H1 (cell line): ENCODE data around the gene OR5C1. TPM values are rescaled to one million over a fixed set of nuclear protein-coding genes. Genes with fewer than 3 reads are reported as not detected.

Experiments used
- CTCF ChIA-PET: fragments of 300-600 bp; sonication (Branson Sonifier 250); formaldehyde crosslinking; loops from one replicate; lab custom pipeline; 2021; ENCODE audit not compliant: partially characterized antibody; lab: Charles Lee
- POLR2A ChIA-PET: fragments of 300-600 bp; sonication (Branson Sonifier 250); formaldehyde crosslinking; loops from one replicate; lab custom pipeline; 2021; ENCODE audit warnings: inconsistent platforms; ENCODE audit not compliant: partially characterized antibody; lab: Charles Lee
- DNase-seq, 2 experiments: peaks; one replicate each; pipeline versions ENCODE4 v3.0.0 to v3.0.0-alpha.2; 2010 to 2022; ENCODE audit warnings: low spot score in 2 of 2, low read depth in 1 of 2, mixed read lengths in 1 of 2
- FAIRE-seq: peaks from 2 replicates; lab custom pipeline; 2011; peaks lifted over from hg19 to GRCh38; lab: Jason Lieb, UNC
- H2AFZ ChIP-seq: 2 replicates; pipeline ENCODE4 v1.8.1; 2012; ENCODE audit warnings: low read length, inconsistent platforms
- H2AK5ac ChIP-seq: 2 replicates; pipeline ENCODE4 v1.6.1; 2013; ENCODE audit warnings: low read depth, low read length
- H2BK120ac ChIP-seq: replicated peaks from 2 replicates; pipeline ENCODE3; 2013; ENCODE audit warnings: low read depth, low read length, inconsistent platforms
- H2BK12ac ChIP-seq: 2 replicates; pipeline ENCODE4 v1.6.1; 2013; ENCODE audit warnings: low read depth, low read length
- H2BK15ac ChIP-seq: 2 replicates; pipeline ENCODE4 v1.6.1; 2013; ENCODE audit warnings: low read length
- H2BK20ac ChIP-seq: 2 replicates; pipeline ENCODE4 v1.6.1; 2013; ENCODE audit warnings: low read length
- H2BK5ac ChIP-seq: 2 replicates; pipeline ENCODE4 v1.6.1; 2013; ENCODE audit warnings: low read depth, low read length
- H3K14ac ChIP-seq: 2 replicates; pipeline ENCODE4 v1.6.1; 2013; ENCODE audit warnings: inconsistent platforms; ENCODE audit not compliant: insufficient read length
- H3K18ac ChIP-seq: 2 replicates; pipeline ENCODE4 v1.6.1; 2013; ENCODE audit warnings: low read length; ENCODE audit errors: extremely low read depth
- H3K23ac ChIP-seq: 2 replicates; pipeline ENCODE4 v1.6.1; 2013; ENCODE audit warnings: inconsistent platforms; ENCODE audit not compliant: insufficient read length
- H3K23me2 ChIP-seq: 2 replicates; pipeline ENCODE4 v1.6.1; 2013; ENCODE audit warnings: low read depth, low read length
- H3K27ac ChIP-seq: 2 replicates; pipeline ENCODE4 v1.6.1; 2011; ENCODE audit warnings: low read depth, low read length, inconsistent platforms
- H3K27me3 ChIP-seq, 4 experiments: replicated peaks in 1 of 4; 1 replicate in 1 of 4; 2 replicates in 3 of 4; pipeline versions ENCODE4 v1.6.1 to v1.8.1; 2011 to 2013; ENCODE audit warnings: low read length in 3 of 4, mild to moderate bottlenecking in 3 of 4, inconsistent platforms in 2 of 4, mixed read lengths in 2 of 4, moderate library complexity in 1 of 4; ENCODE audit not compliant: control insufficient read depth in 3 of 4, insufficient read depth in 3 of 4; ENCODE audit errors: extremely low read depth in 1 of 4
- H3K36me3 ChIP-seq, 4 experiments: 2 replicates each; pipeline versions ENCODE4 v1.6.1 to v1.8.1; 2011 to 2013; ENCODE audit warnings: mild to moderate bottlenecking in 4 of 4, low read length in 3 of 4, moderate library complexity in 2 of 4, control low read depth in 1 of 4, inconsistent platforms in 1 of 4; ENCODE audit not compliant: insufficient read depth in 4 of 4, control insufficient read depth in 2 of 4
- H3K4ac ChIP-seq: replicated peaks from 2 replicates; pipeline ENCODE3; 2013; ENCODE audit warnings: low read length, low read depth, mixed read lengths, inconsistent platforms; ENCODE audit not compliant: insufficient read length
- H3K4me1 ChIP-seq, 4 experiments: replicated peaks in 1 of 4; 1 replicate in 1 of 4; 2 replicates in 3 of 4; pipeline versions ENCODE4 v1.6.1 to v1.8.1; 2011 to 2013; ENCODE audit warnings: low read length in 3 of 4, inconsistent platforms in 2 of 4, mixed read lengths in 1 of 4; ENCODE audit not compliant: insufficient read depth in 4 of 4, control insufficient read depth in 3 of 4
- H3K4me2 ChIP-seq, 2 experiments: 2 replicates each; pipeline versions ENCODE4 v1.6.1 to v1.8.1; 2011 to 2013; ENCODE audit warnings: low read depth in 2 of 2, low read length in 2 of 2, control low read depth in 1 of 2, inconsistent platforms in 1 of 2, mild to moderate bottlenecking in 1 of 2; ENCODE audit not compliant: insufficient read depth in 1 of 2
- H3K4me3 ChIP-seq, 4 experiments: fragments of 200-600, 300-600 bp in 1 of 4; sonication (generic), shearing (Covaris generic), sonication (Bioruptor Twin) in 1 of 4; 2 replicates each; pipeline versions ENCODE4 v1.5.1 to v1.8.1; 2011 to 2016; ENCODE audit warnings: low read length in 4 of 4, low read depth in 3 of 4, control low read depth in 2 of 4, inconsistent platforms in 2 of 4, mild to moderate bottlenecking in 2 of 4, mixed read lengths in 1 of 4, moderate library complexity in 1 of 4; ENCODE audit not compliant: insufficient read depth in 2 of 4; ENCODE audit errors: extremely low read depth in 1 of 4
- H3K56ac ChIP-seq: replicated peaks from 2 replicates; pipeline ENCODE3; 2013; ENCODE audit warnings: low read depth, mild to moderate bottlenecking, mixed read lengths, low read length, inconsistent platforms; ENCODE audit not compliant: insufficient read length
- H3K79me1 ChIP-seq: 2 replicates; pipeline ENCODE4 v1.6.1; 2013; ENCODE audit warnings: low read depth, low read length, control low read depth
- H3K79me2 ChIP-seq, 2 experiments: 2 replicates each; pipeline versions ENCODE4 v1.6.1 to v1.8.1; 2012 to 2013; ENCODE audit warnings: low read length in 2 of 2, mild to moderate bottlenecking in 2 of 2, inconsistent platforms in 1 of 2; ENCODE audit not compliant: insufficient read depth in 2 of 2, control insufficient read depth in 1 of 2
- H3K9ac ChIP-seq, 4 experiments: replicated peaks in 1 of 4; 1 replicate in 1 of 4; 2 replicates in 3 of 4; pipeline versions ENCODE4 v1.6.1 to v1.8.1; 2011 to 2013; ENCODE audit warnings: low read depth in 3 of 4, low read length in 3 of 4, control low read depth in 2 of 4, mild to moderate bottlenecking in 2 of 4, moderate library complexity in 2 of 4, inconsistent platforms in 1 of 4; ENCODE audit errors: extremely low read depth in 1 of 4
- H3K9me3 ChIP-seq, 2 experiments: 2 replicates each; pipeline versions ENCODE4 v1.6.1 to v1.8.1; 2012 to 2013; ENCODE audit warnings: mild to moderate bottlenecking in 2 of 2, moderate library complexity in 2 of 2, control low read depth in 1 of 2, inconsistent platforms in 1 of 2, low read depth in 1 of 2, low read length in 1 of 2, mixed read lengths in 1 of 2; ENCODE audit not compliant: insufficient read depth in 2 of 2
- H4K20me1 ChIP-seq, 2 experiments: replicated peaks in 1 of 2; 2 replicates each; pipeline versions ENCODE3 to v1.8.1; 2011 to 2013; ENCODE audit warnings: inconsistent platforms in 2 of 2, low read length in 2 of 2, mild to moderate bottlenecking in 1 of 2; ENCODE audit not compliant: insufficient read depth in 2 of 2, control insufficient read depth in 1 of 2
- H4K5ac ChIP-seq: 2 replicates; pipeline ENCODE4 v1.6.1; 2013; ENCODE audit warnings: low read length, low read depth, mixed read lengths, inconsistent platforms; ENCODE audit not compliant: insufficient read length
- H4K8ac ChIP-seq: 2 replicates; pipeline ENCODE4 v1.8.0; 2013; ENCODE audit warnings: mild to moderate bottlenecking, moderate library complexity, low read length, inconsistent platforms; ENCODE audit not compliant: insufficient read depth; ENCODE audit errors: extremely low read depth
- H4K91ac ChIP-seq: replicated peaks from 2 replicates; pipeline ENCODE3; 2013; ENCODE audit warnings: low read length, mixed read lengths, inconsistent platforms; ENCODE audit not compliant: insufficient read length
- GTF2F1 ChIP-seq: IDR thresholded peaks from 2 replicates; pipeline ENCODE4 v1.6.1; 2012; ENCODE audit warnings: low read depth, low read length, improper control_type of control experiment, borderline replicate concordance
- HDAC6 ChIP-seq: IDR thresholded peaks from one replicate; pipeline ENCODE4 v1.7.1; 2012; ENCODE audit warnings: low read depth, mild to moderate bottlenecking, inconsistent platforms, low read length, moderate library complexity
- TCF12 ChIP-seq: IDR thresholded peaks from 2 replicates; pipeline ENCODE4 v1.6.1; 2011; ENCODE audit warnings: low read depth, mild to moderate bottlenecking, low read length
- ZNF274 ChIP-seq: IDR thresholded peaks from 2 replicates; pipeline ENCODE4 v1.7.0; 2012; ENCODE audit warnings: low read length, borderline replicate concordance; ENCODE audit errors: extremely low read depth
- WGBS, 2 experiments: shearing (Covaris generic) in 1 of 2; methylation state at CpG; one replicate each; pipeline versions ENCODE4 v1.1.6 to v1.1.7; 2013 to 2015; ENCODE audit warnings: low lambda C conversion rate in 2 of 2, mixed read lengths in 2 of 2, inconsistent platforms in 1 of 2, low coverage in 1 of 2, missing lambda C conversion rate in 1 of 2; ENCODE audit not compliant: insufficient replicate concordance in 2 of 2, insufficient coverage in 1 of 2, insufficient read length in 1 of 2; ENCODE audit errors: extremely low coverage in 1 of 2, missing lambda C conversion rate in 1 of 2; 5-methylcytosine and 5-hydroxymethylcytosine counted together
- polyA plus RNA-seq, 7 experiments: library from polyadenylated mRNA; depleted of rRNA in 3 of 7; stranded (reverse) in 5 of 7; unstranded in 2 of 7; fragments of >200 nt in 5 of 7; fragments of 200-250 nt in 2 of 7; gene quantifications; 1 replicate in 5 of 7; 2 replicates in 1 of 7; 4 replicates in 1 of 7; pipeline versions ENCODE4 v1.2.1 to v1.2.3, GENCODE V29; 2011 to 2013; ENCODE audit warnings: missing spikeins in 2 of 7, mixed read lengths in 2 of 7
- total RNA-seq: library from RNA; stranded (reverse); fragmentation: NEBNext Ultra II Directional; extraction: Animal tissue kit (Norgen Biotek cat#: 25700); gene quantifications from 2 replicates; pipeline ENCODE4 v1.2.1, GENCODE V29; 2021

OR5C1 gene
- total and polyA plus RNA-seq, 2 of the 8 experiments (the other 6 are each of a cell fraction or from before 2014, with no cell fraction given): not detected

GRCh38 chr9:122820490-122820845, 31.7 kb downstream of the OR5C1 start:
- FAIRE-seq (no peak), DNase-seq (no peak)
- no peak overlapping the region for H3K14ac ChIP-seq
- no peak overlapping the region for H4K8ac ChIP-seq
- no peaks in the 10 kb centered on the region for H3K23me2 ChIP-seq
- no peak overlapping the region for H2BK15ac ChIP-seq
- H3K4me3 ChIP-seq: no peak overlapping the region
- ChIA-PET CTCF (interaction anchor here (0.7 to 1.8 kb wide), 4 partner anchors 10 to 16 kb away, joined by 3 to 12 read pairs (median 6); no protein-coding TSS in a partner anchor), POLR2A (no interaction called here)
- no peak overlapping the region for H3K9ac ChIP-seq
- WGBS, 2 experiments: 92% methylated on average over 11 of the region's 11 CpGs; no CpG with 5 or more reads in 1 of the 2 experiments
- no peak overlapping the region for H3K18ac ChIP-seq
- peaks cover 0 to 14% of the 10 kb centered on the region in 2 experiments; a peak in 2 of 4 replicates for H3K79me2 ChIP-seq
- H4K5ac ChIP-seq: no peak overlapping the region
- H4K20me1 ChIP-seq: peaks cover 6 to 11% of the 10 kb centered on the region in 2 experiments
- TF ChIP-seq ZNF274: no peak
- TF ChIP-seq GTF2F1: no peak
- no peak for TF ChIP-seq TCF12
- TF ChIP-seq HDAC6: no peak
- no peaks in the 10 kb centered on the region for H3K4me1 ChIP-seq
- H3K23ac ChIP-seq: no peak overlapping the region
- H2AFZ ChIP-seq: no peak overlapping the region
- H3K36me3 ChIP-seq: peaks cover 10 to 52% (median 32%) of the 10 kb centered on the region in 4 experiments
- no peak overlapping the region for H3K4me2 ChIP-seq
- no peak overlapping the region for H3K4ac ChIP-seq
- H2AK5ac ChIP-seq: no peak overlapping the region
- H2BK12ac ChIP-seq: no peak overlapping the region
- no peak overlapping the region for H2BK120ac ChIP-seq
- H3K79me1 ChIP-seq: no peaks in the 10 kb centered on the region
- H3K27me3 ChIP-seq: no peaks in the 10 kb centered on the region
- H3K56ac ChIP-seq: no peak overlapping the region
- no peak overlapping the region for H2BK20ac ChIP-seq
- no peak overlapping the region for H4K91ac ChIP-seq
- no peak overlapping the region for H3K27ac ChIP-seq
- no peak overlapping the region; the same call in 1 of the 2 replicates for H2BK5ac ChIP-seq
- H3K9me3 ChIP-seq: no peaks in the 10 kb centered on the region
